IPS-NIHi11 (cell line): Measurements from ENCODE around the gene ITGA5.
A peak's percentile ranks its signal among the peaks of the same experiment; 100 is the strongest.

Experiments
- DNase-seq: peaks from one replicate; pipeline ENCODE4 v3.0.0; 2012; ENCODE audit warnings: mixed read lengths, low spot score

The ITGA5 gene

DNA sequence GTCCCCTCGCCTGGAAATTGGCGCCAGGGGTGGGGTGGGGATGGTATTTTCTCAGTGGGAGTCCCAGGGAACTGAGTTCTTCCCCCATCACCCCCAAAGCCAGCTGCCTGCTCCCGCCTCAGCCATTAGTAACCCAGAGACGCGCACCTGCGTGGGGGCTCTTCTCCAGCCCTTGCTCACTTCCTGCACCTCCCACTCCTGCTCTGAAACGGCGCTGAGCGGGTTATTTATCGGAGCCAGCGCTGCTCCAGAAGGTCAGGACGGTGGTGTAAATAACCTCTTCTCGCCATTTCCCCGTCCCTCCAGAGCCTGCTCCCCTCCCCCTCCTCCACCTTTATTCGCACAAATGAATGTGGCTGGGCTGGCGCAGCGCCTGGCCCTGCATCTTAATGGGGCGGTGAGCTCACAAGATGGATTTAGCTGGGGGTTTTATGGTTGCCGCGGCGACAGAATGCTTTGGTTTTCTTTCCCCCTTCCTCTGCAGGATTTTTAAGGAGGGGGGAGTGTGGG lies 67.0 kb downstream of the ITGA5 start:
- DNase-seq: peak; percentile 59

DNA sequence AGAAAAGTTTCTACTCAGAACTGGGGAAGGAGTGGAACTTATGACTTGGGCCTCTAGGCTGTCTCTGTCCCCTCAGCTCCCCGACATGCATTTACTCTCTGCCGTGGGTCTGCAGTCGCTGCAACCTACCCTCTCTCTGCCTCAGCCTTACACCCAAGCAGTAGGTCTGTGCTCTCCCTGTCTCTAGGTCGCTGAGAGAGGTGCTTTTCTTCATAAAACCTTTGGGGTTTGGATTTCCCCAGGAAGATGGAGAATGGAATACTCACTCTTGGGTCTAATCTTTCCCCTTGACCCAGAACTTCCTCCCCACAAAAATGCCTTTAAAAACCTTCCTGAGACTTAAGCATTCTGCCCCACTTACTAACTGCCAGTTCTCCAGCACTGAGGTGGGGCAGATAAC lies 67.7 kb downstream of the ITGA5 start:
- DNase-seq: no peak

DNA sequence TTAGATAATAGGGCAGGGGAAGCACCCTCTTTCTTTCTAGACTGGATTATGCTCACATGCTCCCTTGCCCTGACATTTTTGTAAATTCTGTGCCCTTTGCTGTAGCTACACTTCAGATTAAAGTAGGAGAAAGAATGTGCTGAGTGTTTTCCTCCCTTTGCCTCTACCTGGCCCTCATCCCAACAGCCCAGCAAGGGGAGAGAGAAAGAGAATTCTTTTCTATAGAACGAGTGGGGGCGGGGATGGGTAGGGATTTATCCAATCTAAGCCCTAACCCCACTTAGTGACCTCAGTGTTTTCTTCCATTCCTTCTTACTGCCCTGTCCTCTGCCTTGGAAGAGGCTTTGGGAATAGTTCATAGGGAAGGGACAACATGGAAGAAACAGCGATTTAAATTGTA lies 68.3 kb downstream of the ITGA5 start:
- peak; percentile 31 for DNase-seq

DNA sequence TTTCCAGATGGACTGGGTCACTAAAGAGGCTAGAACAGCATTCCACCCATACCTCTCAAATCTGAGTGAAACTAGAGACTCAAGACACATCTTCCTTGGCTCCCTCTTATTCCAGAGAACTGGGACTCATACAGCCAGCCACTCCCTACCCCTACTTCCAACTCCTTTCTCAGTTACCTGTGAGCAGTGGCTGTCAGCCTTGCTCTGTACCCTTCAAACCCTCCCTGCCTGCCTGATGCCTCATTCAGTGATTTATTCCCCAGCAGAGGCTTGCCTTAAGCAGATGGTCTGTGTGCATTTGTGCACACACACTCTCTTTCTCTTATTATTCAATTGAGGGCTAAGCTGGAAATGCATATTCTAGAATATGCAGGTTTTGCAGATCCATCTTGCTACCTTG lies 69.4 kb downstream of the ITGA5 start:
- no peak for DNase-seq

DNA sequence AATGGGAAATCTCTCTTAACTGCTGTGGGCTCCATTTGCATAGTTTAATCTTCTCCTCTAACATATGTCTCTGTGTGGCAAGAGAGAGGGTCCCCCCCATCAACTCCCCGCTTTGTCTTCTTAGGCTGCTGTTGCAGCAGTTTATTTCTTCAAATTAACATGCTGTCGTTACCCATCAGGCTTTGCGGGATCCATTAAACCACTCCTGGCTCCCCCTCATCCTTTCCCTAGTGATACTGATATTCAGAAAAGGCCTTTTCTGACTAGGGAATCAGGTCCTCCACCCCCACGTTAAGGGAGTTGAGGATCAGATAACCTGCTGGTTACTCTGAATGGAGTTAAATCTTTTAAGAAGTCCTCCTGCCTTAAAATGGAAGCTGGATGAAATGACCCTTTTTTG lies 70.0 kb downstream of the ITGA5 start:
- DNase-seq: no peak
